AG04449 (cell line): ENCODE measurements around the gene SERPINF2.
"Not testable (repeated sequence)": the region's sequence is repeated elsewhere in the genome, so short reads cannot be mapped to it uniquely, and the experiment has no call there.

Source experiments
- CTCF ChIA-PET: fragments of 350-600 bp; formaldehyde crosslinking; extraction: SDS; loops from one replicate; lab custom pipeline; 2021; ENCODE audit warnings: antibody characterized with exemption; lab: Yijun Ruan, JAX
- POLR2A ChIA-PET: fragments of 400-600, 350-600 bp; formaldehyde crosslinking; extraction: SDS; loops from one replicate; lab custom pipeline; 2020; ENCODE audit warnings: antibody characterized with exemption, inconsistent platforms; lab: Yijun Ruan, JAX
- DNase-seq: peaks from one replicate; pipeline ENCODE4 v3.0.0-alpha.2; 2010; ENCODE audit warnings: low read depth, low spot score
- H3K4me3 ChIP-seq: 2 replicates; pipeline ENCODE4 v1.5.1; 2011; ENCODE audit warnings: low read depth, mild to moderate bottlenecking, control low read depth, low read length
- TF ChIP-seq, protein P1 (sequence below): IDR thresholded peaks from one replicate; pipeline ENCODE4 v1.5.1; 2011; ENCODE audit warnings: mild to moderate bottlenecking, moderate library complexity, low read length, control low read depth, inconsistent platforms; ENCODE audit not compliant: insufficient read depth; ENCODE audit errors: missing control alignments

SERPINF2 gene

DNA sequence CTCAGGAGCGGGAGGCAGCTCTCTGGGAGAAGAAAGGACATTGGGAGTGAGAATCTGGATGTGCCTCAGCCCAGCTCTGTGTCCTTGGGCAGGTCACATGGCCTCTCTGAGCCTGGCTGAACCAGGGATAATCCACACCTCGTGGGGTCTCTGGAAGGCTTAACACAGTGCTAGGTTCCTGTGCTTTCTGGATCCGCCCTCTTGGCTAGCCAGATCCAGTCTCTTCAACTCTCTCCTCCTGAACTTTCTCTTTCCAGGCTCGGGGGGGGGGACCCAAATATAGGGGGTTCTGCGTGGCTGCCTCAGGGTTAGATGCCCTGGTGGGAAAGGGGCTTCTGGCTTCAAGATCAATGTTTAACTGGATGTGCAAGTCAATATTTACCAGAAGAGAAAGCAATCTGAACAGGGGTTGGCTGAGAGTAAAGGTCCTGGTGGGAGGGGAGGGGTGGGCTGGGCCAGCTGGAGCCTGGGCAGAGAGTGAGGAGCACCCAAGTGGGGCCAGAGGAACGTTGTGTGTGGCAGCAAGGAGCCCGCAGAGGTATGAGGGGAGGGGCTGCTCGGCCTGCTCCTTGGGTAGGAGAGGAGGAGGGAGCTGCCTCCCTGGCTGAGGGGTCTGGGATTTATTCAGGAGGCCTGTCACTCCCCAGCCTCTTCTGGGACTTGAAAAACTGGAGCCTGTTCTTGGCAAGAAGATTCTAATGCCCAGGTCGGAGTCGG is at the start of gene SERPINF2:
Gene SERPINF2, plus strand, starts transcription at position 501 of the 717 bp plus-strand sequence. CDS start 2,125 bp downstream, outside the sequence.
- ChIA-PET POLR2A (no interaction called here), CTCF (no interaction called here)
- H3K4me3 ChIP-seq = no peak within 1 kb of the TSS
- DNase-seq = no peak
- TF ChIP-seq, protein P1, sequence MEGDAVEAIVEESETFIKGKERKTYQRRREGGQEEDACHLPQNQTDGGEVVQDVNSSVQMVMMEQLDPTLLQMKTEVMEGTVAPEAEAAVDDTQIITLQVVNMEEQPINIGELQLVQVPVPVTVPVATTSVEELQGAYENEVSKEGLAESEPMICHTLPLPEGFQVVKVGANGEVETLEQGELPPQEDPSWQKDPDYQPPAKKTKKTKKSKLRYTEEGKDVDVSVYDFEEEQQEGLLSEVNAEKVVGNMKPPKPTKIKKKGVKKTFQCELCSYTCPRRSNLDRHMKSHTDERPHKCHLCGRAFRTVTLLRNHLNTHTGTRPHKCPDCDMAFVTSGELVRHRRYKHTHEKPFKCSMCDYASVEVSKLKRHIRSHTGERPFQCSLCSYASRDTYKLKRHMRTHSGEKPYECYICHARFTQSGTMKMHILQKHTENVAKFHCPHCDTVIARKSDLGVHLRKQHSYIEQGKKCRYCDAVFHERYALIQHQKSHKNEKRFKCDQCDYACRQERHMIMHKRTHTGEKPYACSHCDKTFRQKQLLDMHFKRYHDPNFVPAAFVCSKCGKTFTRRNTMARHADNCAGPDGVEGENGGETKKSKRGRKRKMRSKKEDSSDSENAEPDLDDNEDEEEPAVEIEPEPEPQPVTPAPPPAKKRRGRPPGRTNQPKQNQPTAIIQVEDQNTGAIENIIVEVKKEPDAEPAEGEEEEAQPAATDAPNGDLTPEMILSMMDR = no peak

DNA sequence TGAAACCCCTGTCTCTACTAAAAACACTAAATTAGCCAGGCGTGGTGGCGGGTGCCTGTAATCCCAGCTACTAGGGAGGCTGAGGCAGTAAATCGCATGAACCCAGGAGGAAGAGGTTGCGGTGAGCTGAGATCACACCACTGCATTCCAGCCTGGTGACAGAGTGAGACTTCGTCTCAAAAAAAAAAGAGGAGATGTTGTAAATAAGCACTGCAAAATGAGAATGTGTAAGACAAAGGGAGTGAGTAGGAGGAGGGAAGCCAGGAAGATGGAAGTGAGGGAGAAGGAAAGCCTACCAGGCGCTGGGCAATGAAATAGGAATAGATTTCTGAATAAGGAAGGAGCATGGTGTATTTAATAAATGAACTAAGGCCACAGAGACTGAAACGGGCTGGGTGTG is 49.3 kb upstream of the SERPINF2 start:
- POLR2A ChIA-PET = interaction anchor here (0.9 kb wide), 1 partner anchor 22 kb away, joined by 3 read pairs; no protein-coding TSS in a partner anchor
- TF ChIP-seq, protein P1 = no peak
- H3K4me3 ChIP-seq = no peak overlapping the region
- no peak for DNase-seq
- CTCF ChIA-PET = no interaction called here

DNA sequence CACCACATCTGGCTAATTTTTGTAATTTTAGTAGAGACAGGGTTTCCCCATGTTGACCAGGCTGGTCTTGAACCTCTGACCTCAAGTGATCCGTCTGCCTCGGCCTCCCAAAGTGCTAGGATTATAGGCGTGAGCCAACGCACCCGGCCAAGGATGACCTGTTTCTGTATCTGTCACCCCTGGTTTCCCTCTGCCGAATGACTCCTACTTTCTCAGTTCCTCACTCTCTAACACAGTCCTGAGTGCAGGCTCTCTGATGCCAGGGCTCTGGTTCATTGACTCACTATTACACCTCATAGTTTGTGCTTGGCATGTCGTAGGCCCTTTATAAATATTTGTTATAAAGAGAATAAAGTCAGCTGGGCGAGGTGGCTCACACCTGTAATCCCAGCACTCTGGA is 47.3 kb upstream of the SERPINF2 start:
- ChIA-PET POLR2A (no interaction called here), CTCF (no interaction called here)
- H3K4me3 ChIP-seq = no peak overlapping the region
- no peak for DNase-seq
- TF ChIP-seq, protein P1 = no peak

DNA sequence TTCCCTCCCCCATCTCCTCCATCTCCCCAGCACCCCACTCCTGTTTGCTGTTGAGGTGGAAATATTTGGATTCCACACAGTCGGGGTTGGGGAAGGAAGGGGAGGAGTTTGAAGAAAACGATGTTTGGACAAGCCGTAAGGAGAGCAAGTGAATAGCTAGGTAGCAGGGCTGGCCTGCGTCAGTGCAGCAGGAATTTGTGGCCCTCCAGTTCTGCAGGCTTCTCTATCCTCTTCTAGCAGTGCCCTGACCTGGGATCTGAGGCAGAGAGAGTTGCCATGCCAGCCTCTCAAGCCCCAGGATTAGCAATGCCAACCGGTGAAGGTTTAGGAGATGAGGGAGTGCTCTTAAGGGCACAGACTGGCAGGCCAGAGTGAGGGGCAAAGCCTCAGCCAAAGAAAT is 45.0 kb upstream of the SERPINF2 start:
- TF ChIP-seq, protein P1 = no peak
- ChIA-PET CTCF (interaction anchor here (1.3 kb wide), 1 partner anchor 28 kb away, joined by 6 read pairs; no protein-coding TSS in a partner anchor), POLR2A (interaction anchor here (0.6 kb wide), 1 partner anchor 15 kb away, joined by 3 read pairs; no protein-coding TSS in a partner anchor)
- no peak overlapping the region for H3K4me3 ChIP-seq
- DNase-seq = no peak

DNA sequence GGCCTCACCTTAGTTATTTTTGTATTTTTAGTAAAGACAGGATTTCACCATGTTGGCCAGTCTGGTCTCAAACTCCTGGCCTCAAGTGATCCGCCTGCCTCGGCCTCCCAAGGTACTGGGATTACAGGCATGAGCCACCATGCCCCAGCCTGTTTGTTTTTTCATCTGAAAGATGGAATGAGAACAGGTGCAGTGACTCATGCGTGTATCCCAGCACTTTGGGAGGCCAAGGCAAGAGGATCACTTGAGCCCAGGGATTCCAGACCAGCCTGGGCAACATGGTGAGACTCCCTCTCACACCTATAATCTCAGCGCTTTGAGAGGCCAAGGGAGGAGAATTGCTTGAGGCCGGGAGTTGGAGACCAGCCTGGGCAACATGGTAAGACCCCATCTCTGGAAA is 42.8 kb upstream of the SERPINF2 start:
- CTCF ChIA-PET, H3K4me3 ChIP-seq, DNase-seq: not testable (repeated sequence)
- POLR2A ChIA-PET = interaction anchor here (1.1 kb wide), 1 partner anchor 16 kb away, joined by 5 read pairs; no protein-coding TSS in a partner anchor

DNA sequence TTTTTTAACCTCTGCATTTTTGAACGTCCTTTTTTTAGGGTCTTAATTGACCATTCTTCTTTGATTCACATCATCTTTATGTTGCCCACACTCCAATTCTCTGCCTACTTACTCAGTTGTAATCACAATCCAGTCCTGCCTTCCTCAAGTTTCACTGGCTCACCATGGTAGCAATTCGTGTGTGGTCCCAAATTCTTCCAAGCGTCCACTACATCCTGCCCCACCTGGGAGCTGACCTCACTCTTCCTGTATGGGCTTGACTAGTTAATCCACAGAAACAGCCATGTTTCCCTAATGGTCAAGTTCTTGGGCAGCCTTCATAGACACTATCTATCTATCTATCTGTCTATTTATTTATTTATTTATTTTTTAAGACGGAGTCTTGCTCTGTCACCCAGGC is 39.6 kb upstream of the SERPINF2 start:
- H3K4me3 ChIP-seq = no peak overlapping the region
- CTCF ChIA-PET = interaction anchor here (0.9 to 1.0 kb wide), 3 partner anchors 10 to 83 kb away, joined by 3 read pairs; no protein-coding TSS in a partner anchor
- TF ChIP-seq, protein P1 = no peak
- DNase-seq = no peak
- POLR2A ChIA-PET = interaction anchor here (0.9 kb wide), 1 partner anchor 14 kb away, joined by 3 read pairs; no protein-coding TSS in a partner anchor
